ENCODE data around the gene ASAP2.

- TF ChIP-seq POLR2AphosphoS5 (IDR thresholded peaks at IDR 0.05), result no peak
- TF ChIP-seq CTCF (IDR thresholded peaks at IDR 0.05; ENCODE audit: poor library complexity, severe bottlenecking), result no peak
- TF ChIP-seq SMC3 (conservative IDR thresholded peaks at IDR 0.05; ENCODE audit: poor library complexity), result no peak
- TF ChIP-seq MXI1 (conservative IDR thresholded peaks at IDR 0.05; ENCODE audit: poor library complexity, severe bottlenecking), result no peak
- no peak for TF ChIP-seq EP300 (conservative IDR thresholded peaks at IDR 0.05; ENCODE audit: poor library complexity, severe bottlenecking)
These were observed 56.8 kb downstream of the ASAP2 start for GRCh38 chr2:9263428-9263827.
